NCI-H1694 treated with DMSO at 0.1 percent for 48 hours (cell line): ENCODE measurements around the gene CAPN8.

ENCODE experiments used
- DNase-seq: peaks from one replicate; lab custom pipeline; 2025; lab: John Stamatoyannopoulos, UW

CAPN8 gene

GRCh38 chr1:223665592-223666312 lies at the start of gene CAPN8:
TSS of gene CAPN8 (minus strand) at chr1:223665701. CDS start at chr1:223665646, 55 bp downstream.
- DNase-seq: no peak

GRCh38 chr1:223714849-223715603 lies 49.5 kb upstream of the CAPN8 start:
- no peak for DNase-seq

- DNase-seq: no peak
Measured at GRCh38 chr1:223714421-223714724, 48.9 kb upstream of the CAPN8 start.

- no peak for DNase-seq
Measured at GRCh38 chr1:223713546-223714420, 48.3 kb upstream of the CAPN8 start.

- no peak for DNase-seq
Measured at GRCh38 chr1:223712850-223713474, 47.5 kb upstream of the CAPN8 start.

GRCh38 chr1:223712194-223712849 lies 46.8 kb upstream of the CAPN8 start, which contains the start of gene CAPN2:
TSS of gene CAPN2 (plus strand) at chr1:223712539. CDS start at chr1:223712641, 102 bp downstream.
- no peak for DNase-seq

GRCh38 chr1:223711747-223712193 lies 46.3 kb upstream of the CAPN8 start:
- no peak for DNase-seq

- peak; percentile 24 for DNase-seq
Measured at GRCh38 chr1:223711173-223711572, 45.7 kb upstream of the CAPN8 start.

GRCh38 chr1:223710179-223711133 lies 45.0 kb upstream of the CAPN8 start:
- DNase-seq: no peak

- DNase-seq: no peak
Measured at GRCh38 chr1:223709598-223709997, 44.1 kb upstream of the CAPN8 start.

- no peak for DNase-seq
Measured at GRCh38 chr1:223708651-223709268, 43.3 kb upstream of the CAPN8 start.

- no peak for DNase-seq
Measured at GRCh38 chr1:223708001-223708359, 42.5 kb upstream of the CAPN8 start.

- no peak for DNase-seq
Measured at GRCh38 chr1:223707256-223708000, 41.9 kb upstream of the CAPN8 start.

- DNase-seq: peak; percentile 41
Measured at GRCh38 chr1:223706077-223706973, 40.8 kb upstream of the CAPN8 start.

GRCh38 chr1:223704921-223705878 lies 39.7 kb upstream of the CAPN8 start:
- DNase-seq: no peak

- no peak for DNase-seq
Measured at GRCh38 chr1:223703668-223704013, 38.1 kb upstream of the CAPN8 start.
